ENCODE measurements around the gene MYRFL. TPM values are rescaled to one million over a fixed set of nuclear protein-coding genes. Genes with fewer than 3 reads are reported as not detected.

Gene MYRFL
- polyA plus RNA-seq, 1 of the 3 experiments (the other 2 are of a cell fraction): not detected

GRCh38 chr12:69843608-69844007 lies 18.6 kb downstream of the MYRFL start:
- Histone ChIP-seq H3K4me1 (ENCODE audit: control insufficient read depth in 1 of 2, insufficient read depth in 2 of 2, low read depth in 1 of 2, low read length in 1 of 2) (no peaks in the 10 kb centered on the region), H3K4me3 (ENCODE audit: low read depth in 2 of 2, low read length in 1 of 2) (no peak overlapping the region), H3K4me2 (no peak overlapping the region), H3K27me3 (ENCODE audit: insufficient read depth) (no peaks in the 10 kb centered on the region), H3K9me3 (no peaks in the 10 kb centered on the region), H3K9ac (no peak overlapping the region), H2AFZ (ENCODE audit: low read depth) (no peak overlapping the region), H3K36me3 (replicated peaks in 1 of 2; ENCODE audit: control insufficient read depth in 1 of 2, insufficient read depth in 2 of 2, low read length in 1 of 2) (no peaks in the 10 kb centered on the region), H3K27ac (ENCODE audit: low read depth in 2 of 2, low read length in 1 of 2) (no peak overlapping the region), H3K79me2 (ENCODE audit: insufficient read depth) (no peaks in the 10 kb centered on the region), H4K20me1 (ENCODE audit: insufficient read depth) (no peaks in the 10 kb centered on the region), H3K9me2 (no peaks in the 10 kb centered on the region), H3F3A (replicated peaks; ENCODE audit: insufficient read depth) (no peaks in the 10 kb centered on the region)
- ChIA-PET POLR2A (no interaction called here), CTCF (no interaction called here)
- 60% methylated on average over 2 of the region's 2 CpGs for WGBS (ENCODE audit: low lambda C conversion rate)
- DNase-seq: no peak
- TF ChIP-seq TCF12 (IDR thresholded peaks at IDR 0.05) (no peak), FOSL2 (IDR thresholded peaks at IDR 0.05; ENCODE audit: borderline replicate concordance, low read depth) (no peak), FOXJ3 (CRISPR knock-in tag; IDR thresholded peaks at IDR 0.05) (no peak), POLR2AphosphoS5 (IDR thresholded peaks at IDR 0.05; ENCODE audit: low read depth, low read length) (no peak), TAF1 (IDR thresholded peaks at IDR 0.05; ENCODE audit: borderline replicate concordance, low read depth, low read length) (no peak), PBX3 (IDR thresholded peaks at IDR 0.05) (no peak), RXRA (IDR thresholded peaks at IDR 0.05; ENCODE audit: borderline replicate concordance, low read depth) (no peak), RCOR1 (IDR thresholded peaks at IDR 0.05; ENCODE audit: low read length) (no peak), USF2 (IDR thresholded peaks at IDR 0.05; ENCODE audit: borderline replicate concordance, low read depth, low read length) (no peak), MEF2A (IDR thresholded peaks at IDR 0.05; ENCODE audit: borderline replicate concordance, low read depth) (no peak), MXI1 (IDR thresholded peaks at IDR 0.05; ENCODE audit: low read depth, low read length) (no peak), MAX (IDR thresholded peaks at IDR 0.05; ENCODE audit: low read depth) (no peak), TEAD4 (IDR thresholded peaks at IDR 0.05; ENCODE audit: borderline replicate concordance, insufficient read depth) (no peak), GABPA (IDR thresholded peaks at IDR 0.05; ENCODE audit: low read depth) (no peak), RFX5 (IDR thresholded peaks at IDR 0.05; ENCODE audit: low read length) (no peak)

- H2AFZ ChIP-seq (ENCODE audit: low read depth): no peak overlapping the region
- H3K9ac ChIP-seq: no peak overlapping the region
- no peaks in the 10 kb centered on the region for H3K4me1 ChIP-seq (ENCODE audit: control insufficient read depth in 1 of 2, insufficient read depth in 2 of 2, low read depth in 1 of 2, low read length in 1 of 2)
- H3K27me3 ChIP-seq (ENCODE audit: insufficient read depth): no peaks in the 10 kb centered on the region
- no peaks in the 10 kb centered on the region for H3K79me2 ChIP-seq (ENCODE audit: insufficient read depth)
- 63% methylated on average over 5 of the region's 7 CpGs for WGBS (ENCODE audit: low lambda C conversion rate)
- no peak for TF ChIP-seq ZBTB33 (IDR thresholded peaks at IDR 0.05; ENCODE audit: borderline replicate concordance, low read depth)
- TF ChIP-seq FOSL2 (IDR thresholded peaks at IDR 0.05; ENCODE audit: borderline replicate concordance, low read depth): no peak
- TF ChIP-seq MXI1 (IDR thresholded peaks at IDR 0.05; ENCODE audit: low read depth, low read length): no peak
- TF ChIP-seq TAF1 (IDR thresholded peaks at IDR 0.05; ENCODE audit: borderline replicate concordance, low read depth, low read length): no peak
- TF ChIP-seq GATA2 (CRISPR knock-in tag; IDR thresholded peaks at IDR 0.05): no peak
- no peak for TF ChIP-seq TCF12 (IDR thresholded peaks at IDR 0.05)
- TF ChIP-seq JUND (IDR thresholded peaks at IDR 0.05): no peak
- no peak for TF ChIP-seq NRF1 (IDR thresholded peaks at IDR 0.05; ENCODE audit: low read depth, low read length)
- no peak for TF ChIP-seq YY1 (IDR thresholded peaks at IDR 0.05; ENCODE audit: low read depth)
- no peaks in the 10 kb centered on the region for H4K20me1 ChIP-seq (ENCODE audit: insufficient read depth)
- H3K4me2 ChIP-seq: no peak overlapping the region
- ChIA-PET POLR2A (no interaction called here), CTCF (no interaction called here)
- H3F3A ChIP-seq (replicated peaks; ENCODE audit: insufficient read depth): no peaks in the 10 kb centered on the region
- no peaks in the 10 kb centered on the region for H3K36me3 ChIP-seq (replicated peaks in 1 of 2; ENCODE audit: control insufficient read depth in 1 of 2, insufficient read depth in 2 of 2, low read length in 1 of 2)
- no peaks in the 10 kb centered on the region for H3K9me2 ChIP-seq
- H3K4me3 ChIP-seq (ENCODE audit: low read depth in 2 of 2, low read length in 1 of 2): no peak overlapping the region
- no peaks in the 10 kb centered on the region for H3K9me3 ChIP-seq
- no peak overlapping the region for H3K27ac ChIP-seq (ENCODE audit: low read depth in 2 of 2, low read length in 1 of 2)
- DNase-seq: no peak
Observed at GRCh38 chr12:69844416-69844815, 19.4 kb downstream of the MYRFL start.

Measured in SK-N-SH (cell line).